ENCODE results near the gene ETV1. TPM values are rescaled to one million over a fixed set of nuclear protein-coding genes. Genes with fewer than 3 reads are reported as not detected.

Gene ETV1
- total RNA-seq, 5 donors from 2014 or later (not counting 1 experiment from before 2014, with no cell fraction given), result 0.26 to 0.58 (median 0.38) TPM; not detected in 1

- WGBS (ENCODE audit: insufficient coverage), result 91% methylated on average over 5 of the region's 8 CpGs
- Mint-ChIP-seq H3K36me3 (no peaks in the 10 kb centered on the region), H3K9me3 (no peaks in the 10 kb centered on the region), H3K4me3 (no peak overlapping the region), H3K27ac (no peak overlapping the region), H3K27me3 (no peaks in the 10 kb centered on the region), H3K4me1 (peaks cover 8 to 28% (median 18%) of the 10 kb centered on the region in 3 donors)
- ATAC-seq (replicated peaks in 1 of 4), result no peak
- Histone ChIP-seq H3K4me1 (ENCODE audit: control insufficient read depth in 1 of 2, extremely low read depth in 1 of 2, insufficient read depth in 2 of 2, low read length in 2 of 2) (peaks cover 0 to 9% of the 10 kb centered on the region in 2 experiments), H3K4me3 (ENCODE audit: control insufficient read depth in 1 of 2, extremely low read depth in 1 of 2, low read length in 1 of 2) (no peak overlapping the region), H3K27me3 (replicated peaks in 1 of 2; ENCODE audit: control insufficient read depth in 2 of 2, extremely low read depth in 1 of 2, insufficient read depth in 2 of 2, low read length in 1 of 2) (no peaks in the 10 kb centered on the region), H3K9me3 (no peaks in the 10 kb centered on the region), H3K36me3 (ENCODE audit: control insufficient read depth in 2 of 2, extremely low read depth in 1 of 2, insufficient read depth in 1 of 2, low read length in 1 of 2) (no peaks in the 10 kb centered on the region), H3K27ac (ENCODE audit: low read length) (no peak overlapping the region)
- ChIA-PET CTCF (interaction anchor here in 1 of 2 donors (0.7 kb wide), 1 partner anchor 63 kb away, joined by 3 read pairs; no protein-coding TSS in a partner anchor), POLR2A (interaction anchor here in 1 of 2 donors (0.5 kb wide), 1 partner anchor 1641 kb away, joined by 11 read pairs; the partner anchor contains the start of gene TMEM106B)
- no peak for DNase-seq
These were observed 137.0 kb downstream of the ETV1 start for GRCh38 chr7:13852281-13852968.

- Mint-ChIP-seq H3K4me3 (no peak overlapping the region), H3K27ac (peak overlapping the region in 1 of 2 donors; percentile 18), H3K9me3 (no peaks in the 10 kb centered on the region), H3K27me3 (no peaks in the 10 kb centered on the region), H3K36me3 (no peaks in the 10 kb centered on the region), H3K4me1 (peaks cover 8 to 28% (median 18%) of the 10 kb centered on the region in 3 donors)
- POLR2A ChIA-PET, result interaction anchor here in 1 of 2 donors (0.5 kb wide), 1 partner anchor 1640 kb away, joined by 11 read pairs; the partner anchor contains the start of gene TMEM106B
- H3K27me3 ChIP-seq (replicated peaks in 1 of 2; ENCODE audit: control insufficient read depth in 2 of 2, extremely low read depth in 1 of 2, insufficient read depth in 2 of 2, low read length in 1 of 2), result no peaks in the 10 kb centered on the region
- CTCF ChIA-PET, result no interaction called here
- no peaks in the 10 kb centered on the region for H3K36me3 ChIP-seq (ENCODE audit: control insufficient read depth in 2 of 2, extremely low read depth in 1 of 2, insufficient read depth in 1 of 2, low read length in 1 of 2)
- no peak overlapping the region for H3K4me3 ChIP-seq (ENCODE audit: control insufficient read depth in 1 of 2, extremely low read depth in 1 of 2, low read length in 1 of 2)
- no peaks in the 10 kb centered on the region for H3K9me3 ChIP-seq
- H3K4me1 ChIP-seq (ENCODE audit: control insufficient read depth in 1 of 2, extremely low read depth in 1 of 2, insufficient read depth in 2 of 2, low read length in 2 of 2), result peaks cover 0 to 9% of the 10 kb centered on the region in 2 experiments
- no peak for DNase-seq
- H3K27ac ChIP-seq (ENCODE audit: low read length), result no peak overlapping the region
- ATAC-seq (replicated peaks in 1 of 4), result no peak
- WGBS (ENCODE audit: insufficient coverage), result 80% methylated on average over 1 of the region's 4 CpGs
These were observed 137.7 kb downstream of the ETV1 start for GRCh38 chr7:13851736-13852135.

- Mint-ChIP-seq H3K9me3 (no peaks in the 10 kb centered on the region), H3K27me3 (no peaks in the 10 kb centered on the region), H3K4me1 (peaks cover 8 to 28% (median 18%) of the 10 kb centered on the region in 3 donors), H3K4me3 (no peak overlapping the region), H3K27ac (peak overlapping the region; percentile 83 to 92), H3K36me3 (no peaks in the 10 kb centered on the region)
- Histone ChIP-seq H3K36me3 (ENCODE audit: control insufficient read depth in 2 of 2, extremely low read depth in 1 of 2, insufficient read depth in 1 of 2, low read length in 1 of 2) (no peaks in the 10 kb centered on the region), H3K27me3 (replicated peaks in 1 of 2; ENCODE audit: control insufficient read depth in 2 of 2, extremely low read depth in 1 of 2, insufficient read depth in 2 of 2, low read length in 1 of 2) (no peaks in the 10 kb centered on the region), H3K4me1 (ENCODE audit: control insufficient read depth in 1 of 2, extremely low read depth in 1 of 2, insufficient read depth in 2 of 2, low read length in 2 of 2) (peaks cover 0 to 9% of the 10 kb centered on the region in 2 experiments), H3K4me3 (ENCODE audit: control insufficient read depth in 1 of 2, extremely low read depth in 1 of 2, low read length in 1 of 2) (no peak overlapping the region), H3K27ac (ENCODE audit: low read length) (peak overlapping the region; percentile 61), H3K9me3 (no peaks in the 10 kb centered on the region)
- CTCF ChIA-PET, result no interaction called here
- peak; percentile 90 to 99 (median 94) for ATAC-seq (replicated peaks in 1 of 4)
- no CpG with 5 or more reads among the region's 2 CpGs for WGBS (ENCODE audit: insufficient coverage)
- DNase-seq, result peak in 34 of 35 experiments; percentile 2 to 74 (median 30)
- POLR2A ChIA-PET, result no interaction called here
These were observed 139.2 kb downstream of the ETV1 start for GRCh38 chr7:13850185-13850752.

DNA sequence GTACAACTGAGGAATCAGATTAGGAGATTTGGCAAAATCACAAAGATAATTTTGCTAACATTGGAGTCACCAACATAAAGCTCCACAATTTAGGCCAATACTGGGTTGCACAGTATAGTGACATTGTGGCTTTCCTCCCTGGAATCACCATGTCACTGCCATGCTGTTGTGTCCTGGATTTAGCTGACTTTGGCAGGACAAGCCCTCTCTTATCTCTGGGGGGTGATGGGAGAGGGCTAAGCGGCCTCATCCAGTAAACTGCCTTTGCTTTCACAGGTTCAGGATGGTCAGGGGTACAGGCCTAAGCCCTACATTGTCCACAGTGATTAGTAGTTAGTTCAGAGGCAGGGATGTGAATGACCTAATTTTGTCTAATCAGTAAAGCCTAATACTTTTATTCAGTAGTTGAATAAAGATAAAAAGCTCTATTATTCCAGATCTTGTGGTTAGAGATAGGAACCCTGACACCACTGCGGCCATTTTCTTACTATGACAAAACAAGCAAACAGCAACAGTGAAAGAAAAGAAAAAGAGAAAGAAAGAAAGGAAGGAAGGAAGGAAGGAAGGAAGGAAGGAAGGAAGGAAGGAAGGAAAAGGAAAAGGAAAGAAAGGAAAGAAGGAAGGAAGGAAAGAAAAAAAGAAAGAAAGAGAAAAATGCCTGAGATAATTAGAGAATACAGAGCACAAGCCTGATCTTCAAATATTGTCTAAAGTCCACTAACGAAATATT, 140.1 kb downstream of the ETV1 start:
- ChIA-PET POLR2A (interaction anchor here in 1 of 2 donors (0.7 kb wide), 1 partner anchor 419 kb away, joined by 8 read pairs; no protein-coding TSS in a partner anchor), CTCF (interaction anchor here in 1 of 2 donors (0.6 kb wide), 1 partner anchor 54 kb away, joined by 5 read pairs; no protein-coding TSS in a partner anchor)
- 80% methylated on average over 1 of the region's 3 CpGs for WGBS (ENCODE audit: insufficient coverage)
- DNase-seq, result no peak
- H3K36me3 ChIP-seq (ENCODE audit: control insufficient read depth in 2 of 2, extremely low read depth in 1 of 2, insufficient read depth in 1 of 2, low read length in 1 of 2), result no peaks in the 10 kb centered on the region
- Mint-ChIP-seq H3K27me3 (no peaks in the 10 kb centered on the region), H3K9me3 (no peaks in the 10 kb centered on the region), H3K36me3 (no peaks in the 10 kb centered on the region), H3K4me3 (no peak overlapping the region), H3K4me1 (peaks cover 8 to 28% (median 18%) of the 10 kb centered on the region in 3 donors), H3K27ac (peak overlapping the region; percentile 83 to 92)
- no peaks in the 10 kb centered on the region for H3K27me3 ChIP-seq (replicated peaks in 1 of 2; ENCODE audit: control insufficient read depth in 2 of 2, extremely low read depth in 1 of 2, insufficient read depth in 2 of 2, low read length in 1 of 2)
- H3K9me3 ChIP-seq, result no peaks in the 10 kb centered on the region
- H3K4me1 ChIP-seq (ENCODE audit: control insufficient read depth in 1 of 2, extremely low read depth in 1 of 2, insufficient read depth in 2 of 2, low read length in 2 of 2), result peaks cover 0 to 9% of the 10 kb centered on the region in 2 experiments
- H3K4me3 ChIP-seq (ENCODE audit: control insufficient read depth in 1 of 2, extremely low read depth in 1 of 2, low read length in 1 of 2), result no peak overlapping the region
- H3K27ac ChIP-seq (ENCODE audit: low read length), result peak overlapping the region; percentile 61
- ATAC-seq (replicated peaks in 1 of 4), result no peak

- peaks cover 8 to 28% (median 18%) of the 10 kb centered on the region in 3 donors for H3K4me1 Mint-ChIP-seq
- POLR2A ChIA-PET, result interaction anchor here in 1 of 2 donors (0.7 to 1.1 kb wide), 2 partner anchors 354 to 419 kb away, joined by 3 to 8 read pairs; no protein-coding TSS in a partner anchor
- no peak overlapping the region for H3K4me3 Mint-ChIP-seq
- peak overlapping the region in 1 of 2 donors; percentile 55 for H3K27ac Mint-ChIP-seq
- no peaks in the 10 kb centered on the region for H3K27me3 Mint-ChIP-seq
- Histone ChIP-seq H3K27me3 (replicated peaks in 1 of 2; ENCODE audit: control insufficient read depth in 2 of 2, extremely low read depth in 1 of 2, insufficient read depth in 2 of 2, low read length in 1 of 2) (no peaks in the 10 kb centered on the region), H3K4me3 (ENCODE audit: control insufficient read depth in 1 of 2, extremely low read depth in 1 of 2, low read length in 1 of 2) (no peak overlapping the region), H3K36me3 (ENCODE audit: control insufficient read depth in 2 of 2, extremely low read depth in 1 of 2, insufficient read depth in 1 of 2, low read length in 1 of 2) (no peaks in the 10 kb centered on the region), H3K27ac (ENCODE audit: low read length) (no peak overlapping the region), H3K9me3 (no peaks in the 10 kb centered on the region), H3K4me1 (ENCODE audit: control insufficient read depth in 1 of 2, extremely low read depth in 1 of 2, insufficient read depth in 2 of 2, low read length in 2 of 2) (peaks cover 0 to 9% of the 10 kb centered on the region in 2 experiments)
- no CpG with 5 or more reads among the region's 5 CpGs for WGBS (ENCODE audit: insufficient coverage)
- no peaks in the 10 kb centered on the region for H3K36me3 Mint-ChIP-seq
- H3K9me3 Mint-ChIP-seq, result no peaks in the 10 kb centered on the region
- CTCF ChIA-PET, result no interaction called here
- no peak for ATAC-seq (replicated peaks in 1 of 4)
- no peak for DNase-seq
These were observed 140.8 kb downstream of the ETV1 start for GRCh38 chr7:13848681-13849131.

- DNase-seq (no peak), ATAC-seq (replicated peaks in 1 of 4) (no peak)
- Mint-ChIP-seq H3K4me3 (no peak overlapping the region), H3K36me3 (no peaks in the 10 kb centered on the region), H3K4me1 (peaks cover 8 to 23% (median 18%) of the 10 kb centered on the region in 3 donors), H3K9me3 (no peaks in the 10 kb centered on the region), H3K27ac (no peak overlapping the region), H3K27me3 (no peaks in the 10 kb centered on the region)
- no CpG with 5 or more reads among the region's 4 CpGs for WGBS (ENCODE audit: insufficient coverage)
- Histone ChIP-seq H3K4me3 (ENCODE audit: control insufficient read depth in 1 of 2, extremely low read depth in 1 of 2, low read length in 1 of 2) (no peak overlapping the region), H3K36me3 (ENCODE audit: control insufficient read depth in 2 of 2, extremely low read depth in 1 of 2, insufficient read depth in 1 of 2, low read length in 1 of 2) (no peaks in the 10 kb centered on the region), H3K9me3 (no peaks in the 10 kb centered on the region), H3K27ac (ENCODE audit: low read length) (no peak overlapping the region), H3K27me3 (replicated peaks in 1 of 2; ENCODE audit: control insufficient read depth in 2 of 2, extremely low read depth in 1 of 2, insufficient read depth in 2 of 2, low read length in 1 of 2) (no peaks in the 10 kb centered on the region), H3K4me1 (ENCODE audit: control insufficient read depth in 1 of 2, extremely low read depth in 1 of 2, insufficient read depth in 2 of 2, low read length in 2 of 2) (peaks cover 0 to 9% of the 10 kb centered on the region in 2 experiments)
- POLR2A ChIA-PET, result no interaction called here
- CTCF ChIA-PET, result no interaction called here
These were observed 143.1 kb downstream of the ETV1 start for GRCh38 chr7:13846386-13846785.

Measured in T-cell (primary cell).